Esophagus squamous epithelium (tissue), 5 donors: Measurements from ENCODE around the gene GMPR2. TPM values are rescaled to one million over a fixed set of nuclear protein-coding genes. Genes with fewer than 3 reads are reported as not detected.

Experiments
- DNase-seq: peaks from one replicate; lab custom pipeline; 2025; lab: John Stamatoyannopoulos, UW
- H3K27ac ChIP-seq, 4 donors: fragments of 200-600 bp; sonication (generic); one replicate each; pipeline ENCODE4 v1.5.1; 2016 to 2019; ENCODE audit warnings: mild to moderate bottlenecking in 1 of 4
- H3K27me3 ChIP-seq, 4 donors: fragments of 200-600 bp; sonication (generic); 1 replicate in 3 of 4; 2 replicates in 1 of 4; pipeline versions ENCODE4 v1.5.1 to v1.6.0; 2017 to 2021; ENCODE audit warnings: antibody characterized with exemption in 1 of 4
- H3K36me3 ChIP-seq, 3 donors: fragments of 200-600 bp; sonication (generic); one replicate each; pipeline ENCODE4 v1.5.1; 2016 to 2019
- H3K4me1 ChIP-seq, 3 donors: fragments of 200-600 bp; sonication (generic); one replicate each; pipeline ENCODE4 v1.5.1; 2017 to 2019
- H3K4me3 ChIP-seq, 4 donors: fragments of 200-600 bp; sonication (generic); 1 replicate in 3 of 4; 2 replicates in 1 of 4; pipeline ENCODE4 v1.5.1; 2016 to 2019; ENCODE audit warnings: mild to moderate bottlenecking in 2 of 4, moderate library complexity in 1 of 4
- H3K9me3 ChIP-seq, 3 donors: fragments of 200-600 bp; sonication (generic); one replicate each; pipeline ENCODE4 v1.5.1; 2016 to 2019
- POLR2A ChIP-seq, 4 donors: fragments of 450-650 bp; IDR thresholded peaks; one replicate each; pipeline ENCODE4 v1.6.1; 2017; ENCODE audit warnings: antibody characterized with exemption in 4 of 4, mild to moderate bottlenecking in 4 of 4, moderate library complexity in 3 of 4
- WGBS, 2 donors: methylation state at CpG; one replicate each; pipeline ENCODE4 v1.1.5; 2018; 5-methylcytosine and 5-hydroxymethylcytosine counted together
- intact Hi-C: fragments of 100-400 bp; cut with DNase I; formaldehyde crosslinking; loops from one replicate; pipeline ENCODE4 v1.15.0; 2022
- total RNA-seq, 4 donors: library from RNA; depleted of rRNA; stranded (reverse); fragments of >200 nt; gene quantifications; one replicate each; pipeline ENCODE4 v1.1.0, GENCODE V29; 2016
- TF ChIP-seq, protein P1 (sequence below), 6 experiments: fragments of 450-650 bp in 4 of 6; fragments of 200-600 bp in 2 of 6; sonication (generic) in 2 of 6; IDR thresholded peaks; one replicate each; pipeline ENCODE4 v1.5.1; 2016 to 2019; ENCODE audit warnings: antibody characterized with exemption in 6 of 6, mild to moderate bottlenecking in 4 of 6, moderate library complexity in 4 of 6
- donor health status: DM: yes; HTN: yes; CAD: no.

The GMPR2 gene
- total RNA-seq, 4 donors from 2014 or later: 18.5 to 47.7 (median 33.1) TPM

DNA sequence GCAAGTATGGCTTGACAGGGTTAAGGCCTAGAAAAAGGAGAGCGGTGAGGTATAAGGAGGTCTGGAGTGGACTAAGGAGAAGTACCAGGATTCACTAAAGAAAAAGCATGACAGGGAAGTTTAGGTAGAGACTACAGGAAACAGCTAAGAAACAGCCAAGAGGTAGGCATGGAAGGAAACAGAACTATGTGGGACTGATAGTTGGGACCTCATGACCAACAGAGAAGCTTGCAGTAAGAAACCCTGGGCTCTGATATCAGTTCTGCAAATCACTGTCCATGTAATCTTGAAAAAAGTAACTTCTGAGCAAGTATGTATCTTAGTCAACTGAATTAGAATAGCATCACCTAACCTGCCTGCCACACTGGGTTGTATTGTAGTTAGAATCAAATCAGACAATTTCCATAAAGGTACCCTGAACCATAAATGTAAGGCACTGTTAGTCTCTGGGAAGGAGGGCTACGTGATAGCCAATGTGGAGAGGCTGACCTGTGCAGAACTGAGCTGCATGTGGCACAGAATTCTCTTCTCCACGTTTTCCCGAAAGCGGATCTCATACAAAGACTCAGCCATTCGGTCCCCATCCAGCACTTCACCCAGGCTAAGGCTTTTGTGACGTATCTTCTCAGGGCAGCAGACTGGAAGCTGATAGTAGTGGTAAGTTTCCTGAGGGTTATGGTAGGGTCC, 38.4 kb upstream of the GMPR2 start:
- H3K4me3 ChIP-seq: peak overlapping the region; percentile 72 to 100 (median 88)
- H3K27ac ChIP-seq: peak overlapping the region; percentile 91 to 99 (median 96)
- 83 to 84% methylated on average over 7 of the region's 7 CpGs for WGBS, 2 donors
- TF ChIP-seq POLR2A (IDR thresholded peaks at IDR 0.05): no peak
- TF ChIP-seq, protein P1, sequence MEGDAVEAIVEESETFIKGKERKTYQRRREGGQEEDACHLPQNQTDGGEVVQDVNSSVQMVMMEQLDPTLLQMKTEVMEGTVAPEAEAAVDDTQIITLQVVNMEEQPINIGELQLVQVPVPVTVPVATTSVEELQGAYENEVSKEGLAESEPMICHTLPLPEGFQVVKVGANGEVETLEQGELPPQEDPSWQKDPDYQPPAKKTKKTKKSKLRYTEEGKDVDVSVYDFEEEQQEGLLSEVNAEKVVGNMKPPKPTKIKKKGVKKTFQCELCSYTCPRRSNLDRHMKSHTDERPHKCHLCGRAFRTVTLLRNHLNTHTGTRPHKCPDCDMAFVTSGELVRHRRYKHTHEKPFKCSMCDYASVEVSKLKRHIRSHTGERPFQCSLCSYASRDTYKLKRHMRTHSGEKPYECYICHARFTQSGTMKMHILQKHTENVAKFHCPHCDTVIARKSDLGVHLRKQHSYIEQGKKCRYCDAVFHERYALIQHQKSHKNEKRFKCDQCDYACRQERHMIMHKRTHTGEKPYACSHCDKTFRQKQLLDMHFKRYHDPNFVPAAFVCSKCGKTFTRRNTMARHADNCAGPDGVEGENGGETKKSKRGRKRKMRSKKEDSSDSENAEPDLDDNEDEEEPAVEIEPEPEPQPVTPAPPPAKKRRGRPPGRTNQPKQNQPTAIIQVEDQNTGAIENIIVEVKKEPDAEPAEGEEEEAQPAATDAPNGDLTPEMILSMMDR (IDR thresholded peaks at IDR 0.05): no peak
- H3K36me3 ChIP-seq: peaks cover 6 to 44% (median 16%) of the 10 kb centered on the region in 3 donors
- H3K9me3 ChIP-seq: no peaks in the 10 kb centered on the region
- intact Hi-C loops: no loop called here
- no peaks in the 10 kb centered on the region for H3K27me3 ChIP-seq
- DNase-seq: no peak
- H3K4me1 ChIP-seq: peaks cover 18 to 64% (median 20%) of the 10 kb centered on the region in 3 donors

DNA sequence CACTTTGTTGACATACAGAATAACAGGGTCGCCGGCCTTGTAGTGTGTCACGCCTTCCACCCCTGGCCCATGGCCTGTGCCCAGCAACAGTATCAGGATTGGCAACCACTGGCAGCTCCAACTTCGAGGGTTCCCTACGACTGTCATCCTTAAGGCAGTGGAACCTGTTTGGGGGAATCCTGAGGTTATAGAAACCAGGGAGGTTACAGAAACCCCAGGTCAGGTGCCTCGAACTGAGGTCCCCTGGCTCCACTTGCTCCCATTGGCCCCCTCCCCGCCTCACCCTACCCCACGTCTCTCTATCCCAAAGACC, 37.9 kb upstream of the GMPR2 start:
- H3K36me3 ChIP-seq: peaks cover 6 to 46% (median 16%) of the 10 kb centered on the region in 3 donors
- no peaks in the 10 kb centered on the region for H3K9me3 ChIP-seq
- no peak for DNase-seq
- peaks cover 18 to 61% (median 20%) of the 10 kb centered on the region in 3 donors for H3K4me1 ChIP-seq
- intact Hi-C loops: no loop called here
- peak overlapping the region; percentile 91 to 99 (median 96) for H3K27ac ChIP-seq
- WGBS, 2 donors: 17 to 48% methylated on average over 5 to 8 of the region's 8 CpGs
- H3K27me3 ChIP-seq: no peaks in the 10 kb centered on the region
- TF ChIP-seq, protein P1 (IDR thresholded peaks at IDR 0.05): no peak
- no peak for TF ChIP-seq POLR2A (IDR thresholded peaks at IDR 0.05)
- peak overlapping the region; percentile 72 to 100 (median 88) for H3K4me3 ChIP-seq

DNA sequence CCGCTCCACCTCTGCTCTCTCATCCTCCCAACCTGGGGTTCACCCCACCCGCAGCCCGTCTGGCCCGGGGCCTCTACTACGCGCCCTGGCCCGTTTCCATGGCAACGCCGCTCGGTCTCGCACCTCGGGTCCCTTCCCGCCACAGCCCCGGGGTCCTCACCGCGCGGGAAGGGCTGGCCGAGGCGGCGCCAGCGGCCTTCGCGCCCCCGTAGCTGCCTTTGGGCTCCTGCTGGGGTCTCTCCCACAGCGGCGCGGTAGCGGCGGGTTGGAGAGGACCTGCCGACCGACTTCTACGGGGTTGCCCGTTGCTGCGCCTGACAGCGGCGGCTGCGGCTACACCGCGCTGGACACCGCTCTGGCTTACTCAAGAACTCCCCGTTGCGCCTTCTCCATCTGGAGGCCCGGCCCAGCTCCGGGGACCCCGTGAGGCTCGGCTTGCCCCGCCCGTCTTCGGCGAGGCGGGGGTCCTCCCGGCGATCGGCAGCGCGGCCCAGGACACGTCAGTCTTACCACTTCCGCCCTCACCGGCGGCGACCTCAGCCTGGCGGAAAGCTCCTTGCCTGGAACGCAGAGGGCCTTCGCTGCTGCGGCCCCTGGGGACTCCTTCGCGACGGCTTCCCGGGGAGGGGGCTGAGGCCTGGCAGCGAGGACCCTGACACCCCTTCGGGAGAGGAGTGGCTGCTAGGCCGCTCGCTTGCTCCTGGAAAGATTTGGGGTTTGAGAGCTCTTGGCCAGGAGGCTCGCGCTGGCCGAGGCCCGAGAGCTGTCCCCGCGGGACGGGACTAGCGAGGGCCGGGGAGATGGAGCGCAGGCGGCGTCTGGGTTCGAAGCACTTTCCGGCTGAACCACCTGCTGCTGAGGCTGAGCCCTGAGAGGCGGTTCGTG, 37.3 kb upstream of the GMPR2 start, which contains the start of gene TM9SF1:
TM9SF1 (minus strand) TSS at position 256 of the 885 bp plus-strand sequence. CDS start 422 bp downstream, outside the sequence.
- Histone ChIP-seq H3K9me3 (no peaks in the 10 kb centered on the region), H3K27ac (peak within 1 kb of the TSS; percentile 91 to 99 (median 96)), H3K27me3 (no peaks in the 10 kb centered on the region), H3K4me1 (peaks cover 18 to 61% (median 20%) of the 10 kb centered on the region in 3 donors), H3K36me3 (peaks cover 6 to 46% (median 16%) of the 10 kb centered on the region in 3 donors), H3K4me3 (peak within 1 kb of the TSS; percentile 72 to 100 (median 88))
- no peak for DNase-seq
- WGBS, 2 donors: 1 to 3% methylated on average over 4 to 37 of the region's 89 CpGs
- TF ChIP-seq, protein P1 (IDR thresholded peaks at IDR 0.05): no peak
- TF ChIP-seq POLR2A (IDR thresholded peaks at IDR 0.05): peak in 2 of 4 donors; percentile 30 to 81
- intact Hi-C loops: no loop called here

DNA sequence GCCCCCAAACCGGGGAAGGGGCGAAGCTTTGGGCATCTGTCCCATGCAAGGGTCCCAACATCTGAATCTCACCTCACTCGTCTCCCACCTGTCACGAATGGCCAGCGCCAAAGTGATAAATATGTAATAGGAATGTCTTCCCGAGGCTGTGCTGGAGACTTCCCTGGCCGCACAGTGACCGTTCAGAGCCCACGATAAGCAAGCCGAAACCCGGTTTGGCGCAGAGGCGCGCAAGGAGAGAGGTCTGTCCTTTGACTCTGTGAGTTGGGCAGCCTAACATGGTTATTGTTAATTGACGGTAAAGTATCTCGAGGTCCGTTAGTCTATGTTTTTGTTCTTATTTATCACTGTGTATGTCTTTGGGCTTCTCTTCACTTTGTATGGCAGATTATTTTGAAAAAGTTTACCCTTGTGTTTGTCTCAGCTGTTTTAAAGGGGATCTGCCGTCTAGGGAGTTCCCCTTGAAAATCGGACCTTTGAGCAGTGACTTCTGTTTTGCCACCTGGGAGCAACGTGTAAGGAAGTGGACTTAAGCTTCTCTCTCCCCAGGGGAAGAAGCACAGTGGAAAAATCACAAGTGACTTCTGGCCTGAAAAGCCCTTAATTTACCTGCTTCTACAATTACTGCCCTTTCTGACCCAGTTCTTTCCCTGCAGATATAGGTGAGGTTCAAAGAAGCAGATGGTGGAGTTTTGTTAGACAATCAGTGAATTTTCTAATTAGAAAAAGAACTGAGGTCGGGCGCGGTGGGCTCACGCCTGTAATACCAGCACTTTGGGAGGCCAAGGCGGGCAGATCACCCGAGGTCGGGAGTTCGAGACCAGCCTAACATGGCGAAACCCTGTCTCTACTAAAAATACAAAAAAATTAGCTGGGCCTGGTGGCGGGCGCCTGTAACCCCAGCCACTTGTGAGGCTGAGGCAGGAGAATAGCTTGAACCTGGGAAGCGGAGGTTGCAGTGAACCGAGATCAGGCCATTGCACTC, 36.4 kb upstream of the GMPR2 start:
- Histone ChIP-seq H3K27ac (peak overlapping the region; percentile 91 to 99 (median 96)), H3K4me3 (peak overlapping the region; percentile 72 to 100 (median 88)), H3K4me1 (peaks cover 18 to 68% (median 20%) of the 10 kb centered on the region in 3 donors), H3K27me3 (no peaks in the 10 kb centered on the region), H3K36me3 (peaks cover 6 to 48% (median 16%) of the 10 kb centered on the region in 3 donors), H3K9me3 (no peaks in the 10 kb centered on the region)
- DNase-seq: no peak
- TF ChIP-seq, protein P1 (IDR thresholded peaks at IDR 0.05): peak in 1 of 6 experiments; percentile 4
- no peak for TF ChIP-seq POLR2A (IDR thresholded peaks at IDR 0.05)
- intact Hi-C loops: no loop called here
- WGBS, 2 donors: 31 to 48% methylated on average over 23 to 25 of the region's 33 CpGs
